GM19099 (cell line): ENCODE data around the gene KIAA0232.

Experiments used
- POLR2A ChIP-seq: IDR thresholded peaks from 3 replicates; pipeline ENCODE4 v1.6.1; 2011; ENCODE audit warnings: low read depth; ENCODE audit not compliant: insufficient read length; ENCODE audit errors: extremely low read depth

Gene KIAA0232

GRCh38 chr4:6902318-6903042 is 120.0 kb downstream of the KIAA0232 start:
- no peak for TF ChIP-seq POLR2A

DNA sequence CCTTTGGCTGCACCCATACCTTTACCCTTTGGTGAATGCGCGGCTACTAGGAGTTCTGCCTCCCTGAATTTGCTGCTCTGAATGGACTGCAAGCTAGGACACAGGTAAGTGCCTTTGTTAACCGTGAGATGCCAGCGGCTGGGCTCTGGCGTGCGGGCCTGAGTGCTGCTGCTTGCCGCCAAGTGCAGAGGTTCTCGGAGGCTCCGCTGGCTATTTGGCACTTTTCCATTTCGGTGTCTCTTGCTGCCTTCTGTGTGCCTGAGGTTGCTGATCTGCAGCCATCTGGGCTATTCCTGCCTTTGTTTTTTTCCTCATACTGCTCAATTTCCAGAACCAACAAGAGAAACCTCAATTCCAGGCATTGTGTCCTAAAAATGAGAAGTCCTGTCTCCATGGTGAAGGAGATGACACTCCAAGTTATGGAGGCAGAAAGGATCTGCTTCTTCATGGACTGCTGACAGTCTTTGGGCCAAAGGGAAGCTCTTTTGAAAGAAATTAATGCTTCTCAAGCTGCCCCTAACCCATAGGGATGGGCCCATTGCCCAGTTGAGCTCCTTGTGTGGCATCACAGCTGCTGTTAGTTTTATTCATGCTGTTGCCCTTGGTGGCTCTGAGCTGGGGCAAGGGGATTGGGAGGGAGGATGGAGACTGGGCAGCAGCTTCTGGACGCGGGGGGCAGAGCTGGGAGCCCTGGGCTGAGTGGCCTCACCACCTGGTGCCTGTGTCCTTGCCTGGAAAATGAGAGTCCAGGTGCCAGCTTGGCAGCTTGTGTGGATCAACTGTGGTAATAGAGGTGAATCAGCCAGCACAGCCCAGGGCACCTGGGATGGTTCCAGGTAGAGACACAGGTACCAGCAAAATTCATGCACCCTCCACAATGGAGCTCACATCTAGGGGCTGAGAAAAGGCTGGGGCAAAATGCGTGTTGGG is 123.3 kb downstream of the KIAA0232 start:
- TF ChIP-seq POLR2A: no peak

- TF ChIP-seq POLR2A: no peak
Observed at GRCh38 chr4:6907658-6908191, 125.2 kb downstream of the KIAA0232 start.

DNA sequence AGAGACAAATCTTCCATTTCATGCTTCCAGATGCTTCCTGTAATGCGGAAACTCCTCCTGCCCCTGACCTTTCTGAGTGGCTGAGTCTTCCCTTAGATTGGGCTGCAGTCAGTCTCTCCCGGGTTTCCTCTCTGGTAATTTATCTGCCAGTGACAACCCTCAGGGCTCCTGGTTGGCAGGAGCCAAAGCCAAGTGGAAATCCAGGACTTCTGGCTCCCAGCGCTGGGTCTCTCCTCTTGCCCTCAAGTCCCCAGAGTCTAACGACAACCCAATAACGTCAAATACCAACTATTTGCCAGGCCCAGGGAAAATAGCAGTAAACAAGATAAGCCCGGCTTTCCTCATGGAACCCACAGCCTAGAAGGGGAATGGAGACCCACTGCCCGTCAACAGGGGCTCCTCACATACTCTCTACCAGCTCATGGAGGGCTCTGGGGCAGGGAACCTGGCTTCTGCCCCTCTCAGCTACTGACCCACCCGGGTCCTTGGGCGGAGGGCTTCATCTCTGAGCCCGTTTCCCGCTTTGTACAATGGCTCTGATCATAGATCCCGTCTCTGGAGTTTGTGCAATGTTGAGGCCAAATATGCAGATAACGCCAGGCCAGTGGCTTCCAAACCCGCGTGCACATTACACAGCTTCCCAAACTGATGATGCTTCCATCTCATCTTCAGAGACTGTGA is 126.0 kb downstream of the KIAA0232 start:
- TF ChIP-seq POLR2A: no peak

DNA sequence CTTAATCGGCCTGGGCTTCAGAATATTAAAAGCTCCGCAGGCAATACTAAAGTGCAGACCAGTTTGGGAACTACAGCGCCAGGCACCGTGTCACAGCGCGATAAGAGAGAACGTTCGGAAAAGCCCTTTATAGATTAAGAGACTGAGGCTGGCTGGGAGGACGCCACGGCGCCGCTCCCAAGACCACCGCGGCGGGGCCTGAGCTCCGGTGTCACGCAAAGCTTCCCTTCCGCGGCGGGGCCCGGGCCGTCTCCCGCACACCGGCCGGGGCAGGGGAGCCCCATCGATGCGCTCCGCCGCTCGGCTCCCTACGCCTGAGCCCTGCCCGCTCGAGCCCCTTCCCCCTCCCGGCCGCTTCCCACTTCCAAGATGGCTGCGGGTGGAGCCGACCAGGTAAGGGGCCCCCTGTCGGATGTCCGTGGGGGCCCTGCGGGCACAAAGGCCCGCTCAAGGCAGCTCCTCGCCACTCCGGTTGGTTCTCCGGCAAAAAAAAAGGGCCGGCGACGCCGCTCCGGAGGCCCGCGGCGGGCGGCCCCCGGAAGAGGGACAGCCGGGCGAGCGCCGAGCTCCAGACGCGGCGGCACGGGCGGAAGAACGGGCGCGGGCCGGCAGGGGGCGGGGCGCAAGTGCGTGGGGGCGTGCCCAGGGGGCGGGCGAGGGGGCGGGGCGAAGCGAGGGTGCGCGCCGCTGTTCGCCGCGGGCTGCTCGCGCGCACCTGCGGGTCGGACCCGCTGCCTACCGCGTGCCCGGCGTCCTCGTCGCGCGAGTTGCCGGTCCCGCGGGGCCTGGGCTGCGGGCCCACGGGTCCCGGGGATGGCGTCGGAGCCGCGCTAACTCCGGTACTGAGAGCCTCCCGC is 126.8 kb downstream of the KIAA0232 start, which contains the start of gene TBC1D14:
Gene TBC1D14 (plus strand): TSS at position 714 of the 857 bp plus-strand sequence. CDS start 13,564 bp downstream, outside the sequence.
- peak; percentile 82 for TF ChIP-seq POLR2A

DNA sequence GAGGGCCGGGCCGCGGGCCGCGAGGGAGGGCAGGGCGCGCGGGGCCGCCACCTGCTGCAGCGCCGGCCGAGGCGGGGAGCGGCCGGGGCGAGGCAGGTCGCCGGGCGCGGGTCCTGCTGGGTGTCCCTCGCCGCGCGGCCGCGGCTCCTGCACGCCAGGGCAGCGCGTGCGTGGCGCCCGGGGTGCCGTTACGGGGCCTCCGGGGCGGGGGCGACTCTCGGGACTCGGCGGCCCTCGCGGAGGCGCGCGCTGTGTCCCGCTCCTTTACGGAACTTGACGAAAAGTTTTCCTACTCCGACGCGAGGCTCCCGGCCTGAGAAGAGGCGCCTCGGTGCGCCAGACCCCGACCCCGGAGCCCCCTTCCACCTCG is 127.4 kb downstream of the KIAA0232 start:
- no peak for TF ChIP-seq POLR2A

DNA sequence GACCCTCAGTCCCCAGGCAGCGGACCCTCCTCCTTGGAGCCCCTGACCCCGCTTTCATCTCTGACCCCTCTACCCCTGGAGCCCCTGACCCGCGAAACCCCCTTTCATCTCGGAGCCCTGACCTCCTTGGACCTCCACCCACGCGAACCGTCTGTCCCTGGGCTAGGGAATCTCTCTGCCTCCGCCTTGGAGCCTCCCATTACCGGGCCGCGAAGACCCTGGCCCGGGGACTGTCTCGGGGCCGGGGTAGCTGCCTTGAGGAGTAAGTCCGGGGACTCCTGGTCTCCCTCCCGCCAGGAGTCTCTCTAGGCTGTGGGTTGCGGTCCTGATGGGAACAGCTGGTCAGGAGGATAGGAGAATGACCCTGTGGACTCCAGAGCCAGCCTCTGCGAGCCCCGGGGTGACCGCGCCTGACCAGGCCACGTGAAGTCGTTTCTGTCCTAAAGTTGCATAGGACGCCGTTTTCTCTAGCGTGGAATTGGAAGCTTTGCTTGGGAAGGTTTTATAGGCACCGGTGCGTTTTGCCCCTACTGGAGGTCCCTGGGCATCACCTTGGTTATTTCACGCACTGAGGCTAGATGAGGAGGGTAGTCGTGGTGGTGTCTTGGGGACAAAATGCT is 127.9 kb downstream of the KIAA0232 start:
- TF ChIP-seq POLR2A: no peak

GRCh38 chr4:6910960-6911874 is 128.7 kb downstream of the KIAA0232 start:
- no peak for TF ChIP-seq POLR2A

- TF ChIP-seq POLR2A: no peak
Observed at GRCh38 chr4:6912441-6912840, 129.9 kb downstream of the KIAA0232 start.

GRCh38 chr4:6913350-6913905 is 130.9 kb downstream of the KIAA0232 start:
- TF ChIP-seq POLR2A: no peak

DNA sequence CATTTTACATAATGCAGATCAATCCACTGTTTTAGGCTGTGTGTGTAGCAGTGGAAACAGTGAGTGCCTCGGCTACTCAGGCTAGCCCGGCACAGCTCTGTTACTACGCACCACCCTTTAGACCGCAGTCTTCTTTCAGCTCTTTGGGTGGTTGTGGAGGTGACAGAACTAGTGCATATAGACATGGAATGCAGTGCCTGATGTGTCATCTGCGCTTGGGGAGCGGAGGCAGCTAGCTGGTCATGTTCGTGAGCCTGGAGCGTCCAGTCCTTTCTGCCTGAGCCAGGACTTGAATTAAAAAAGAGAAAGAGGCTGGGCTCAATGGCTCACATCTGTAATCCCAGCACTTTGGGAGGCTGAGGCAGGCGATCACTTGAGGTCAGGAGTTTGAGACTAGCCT is 131.9 kb downstream of the KIAA0232 start:
- no peak for TF ChIP-seq POLR2A
